ENCODE data around the gene MFN2.
"Not testable (repeated sequence)": the region's sequence is repeated elsewhere in the genome, so short reads cannot be mapped to it uniquely, and the experiment has no call there.

Gene MFN2

GRCh38 chr1:11999236-11999635, 19.0 kb downstream of the MFN2 start:
- no peak for DNase-seq (ENCODE audit: low spot score)

- peak; percentile 27 for DNase-seq (ENCODE audit: low spot score)
Measured at GRCh38 chr1:12001249-12001917, 21.1 kb downstream of the MFN2 start.

- DNase-seq (ENCODE audit: low spot score) = no peak
Measured at GRCh38 chr1:12001996-12002493, 21.8 kb downstream of the MFN2 start.

GRCh38 chr1:12003762-12004161, 23.5 kb downstream of the MFN2 start:
- DNase-seq (ENCODE audit: low spot score) = no peak

- no peak for DNase-seq (ENCODE audit: low spot score)
Measured at GRCh38 chr1:12005488-12006166, 25.4 kb downstream of the MFN2 start.

GRCh38 chr1:12006167-12006921, 26.1 kb downstream of the MFN2 start:
- DNase-seq (ENCODE audit: low spot score) = no peak

- no peak for DNase-seq (ENCODE audit: low spot score)
Measured at GRCh38 chr1:12007204-12007603, 27.0 kb downstream of the MFN2 start.

- not testable (repeated sequence) for DNase-seq (ENCODE audit: low spot score)
Measured at GRCh38 chr1:12008355-12008754, 28.1 kb downstream of the MFN2 start.

- DNase-seq (ENCODE audit: low spot score) = no peak
Measured at GRCh38 chr1:12009318-12009947, 29.2 kb downstream of the MFN2 start.

GRCh38 chr1:12010746-12011570, 30.7 kb downstream of the MFN2 start:
- no peak for DNase-seq (ENCODE audit: low spot score)

- no peak for DNase-seq (ENCODE audit: low spot score)
Measured at GRCh38 chr1:12011998-12012397, 31.8 kb downstream of the MFN2 start.

- DNase-seq (ENCODE audit: low spot score) = no peak
Measured at GRCh38 chr1:12012560-12013316, 32.5 kb downstream of the MFN2 start.

- no peak for DNase-seq (ENCODE audit: low spot score)
Measured at GRCh38 chr1:12014141-12014991, 34.1 kb downstream of the MFN2 start.

GRCh38 chr1:12015001-12015491, 34.8 kb downstream of the MFN2 start:
- DNase-seq (ENCODE audit: low spot score) = no peak

- DNase-seq (ENCODE audit: low spot score) = no peak
Measured at GRCh38 chr1:12015499-12015898, 35.3 kb downstream of the MFN2 start.

GRCh38 chr1:12016182-12016581, 35.9 kb downstream of the MFN2 start:
- no peak for DNase-seq (ENCODE audit: low spot score)

- DNase-seq (ENCODE audit: low spot score) = no peak
Measured at GRCh38 chr1:12019858-12020509, 39.7 kb downstream of the MFN2 start.

GRCh38 chr1:12021616-12022015, 41.4 kb downstream of the MFN2 start:
- no peak for DNase-seq (ENCODE audit: low spot score)

GRCh38 chr1:12022036-12022435, 41.8 kb downstream of the MFN2 start:
- DNase-seq (ENCODE audit: low spot score) = no peak
